K562 (cell line): ENCODE measurements around the gene KRAS. TPM values are rescaled to one million over a fixed set of nuclear protein-coding genes. Genes with fewer than 3 reads are reported as not detected.

Experiments used
- ASH1L ChIP-seq: fragments of 450-650 bp; IDR thresholded peaks from 2 replicates; pipeline ENCODE4 v1.6.1; 2018; ENCODE audit warnings: borderline replicate concordance, mild to moderate bottlenecking, low read depth; ENCODE audit not compliant: partially characterized antibody
- CBFB ChIP-seq: sonication (generic); formaldehyde crosslinking; IDR thresholded peaks from 2 replicates; pipeline ENCODE4 v1.4.0; 2020; ENCODE audit warnings: mild to moderate bottlenecking, missing genetic modification reagents
- COPS2 ChIP-seq: fragments of 450-650 bp; conservative IDR thresholded peaks from 2 replicates; pipeline ENCODE4 v1.6.1; 2016; ENCODE audit warnings: mild to moderate bottlenecking, moderate library complexity
- MCM7 ChIP-seq, 2 experiments: fragments of 450-650 bp; IDR thresholded peaks; 2 replicates each; pipeline ENCODE4 v1.6.1; 2016 to 2018
- MXI1 ChIP-seq: IDR thresholded peaks from 2 replicates; pipeline ENCODE4 v1.6.1; 2011; ENCODE audit warnings: low read depth, mild to moderate bottlenecking, improper control_type of control experiment, low read length
- NFRKB ChIP-seq: fragments of 450-650 bp; IDR thresholded peaks from 2 replicates; pipeline ENCODE4 v1.6.1; 2016; ENCODE audit warnings: low read depth
- SIRT6 ChIP-seq: IDR thresholded peaks from one replicate; pipeline ENCODE4 v1.6.1; 2012; ENCODE audit warnings: low read depth, mild to moderate bottlenecking, control low read depth, inconsistent platforms, low read length, moderate library complexity
- SNRNP70 ChIP-seq: fragments of 200-400 bp; formaldehyde crosslinking; optimal IDR thresholded peaks from 2 replicates; pipeline ENCODE3; 2017; ENCODE audit warnings: low read depth, low read length
- ZBED1 ChIP-seq: IDR thresholded peaks from 2 replicates; pipeline ENCODE4 v1.6.1; 2014
- ZBTB5 ChIP-seq: fragments of 450-650 bp; IDR thresholded peaks from 2 replicates; pipeline ENCODE4 v1.6.1; 2017; ENCODE audit warnings: antibody characterized with exemption
- ZKSCAN3 ChIP-seq: fragments of 250-450 bp; sonication (Bioruptor Pico); IDR thresholded peaks from 2 replicates; pipeline ENCODE4 v1.4.0; 2020
- polyA plus RNA-seq, 8 experiments: library from polyadenylated mRNA; depleted of rRNA in 4 of 8; stranded (reverse) in 5 of 8; unstranded in 3 of 8; fragments of >200 nt; fragmentation: Nextera tagmentation in 2 of 8; fragmentation: Illumina TruSeq in 1 of 8; extraction: Ambion mirVana in 2 of 8; extraction: Trizol in 1 of 8; gene quantifications; 2 replicates each; pipeline versions ENCODE4 v1.2.1 to v1.2.3, GENCODE V29; 2011 to 2014; ENCODE audit warnings: inconsistent platforms in 1 of 8, missing spikeins in 1 of 8
- total RNA-seq, 7 experiments: library from RNA; depleted of rRNA in 6 of 7; stranded (reverse); fragments of >200 nt in 6 of 7; fragmentation: Illumina TruSeq in 2 of 7; extraction: Trizol in 2 of 7; gene quantifications; 2 replicates each; pipeline versions ENCODE4 v1.2.1 to v1.2.3, GENCODE V29; 2011 to 2021; ENCODE audit warnings: low replicate concordance in 1 of 7
- TF ChIP-seq, protein P1 (sequence below), 2 experiments: fragments of 450-650 bp; IDR thresholded peaks; 2 replicates each; pipeline ENCODE4 v1.6.1; 2016; ENCODE audit warnings: mild to moderate bottlenecking in 2 of 2, borderline replicate concordance in 1 of 2, low read depth in 1 of 2, moderate library complexity in 1 of 2
- TF ChIP-seq, protein P2 (sequence below): fragments of 250-450 bp; sonication (Bioruptor Pico); IDR thresholded peaks from 2 replicates; pipeline ENCODE4 v1.8.0; 2021; ENCODE audit warnings: moderate library complexity, mild to moderate bottlenecking, inconsistent platforms
- TF ChIP-seq, protein P3 (sequence below), 2 experiments: IDR thresholded peaks in 1 of 2; conservative IDR thresholded peaks in 1 of 2; 2 replicates each; pipeline ENCODE4 v1.6.1; 2016; ENCODE audit warnings: low read depth in 2 of 2, mild to moderate bottlenecking in 1 of 2, missing compliant biosample characterization in 1 of 2, missing genetic modification characterization in 1 of 2, moderate library complexity in 1 of 2

Gene KRAS
- total and polyA plus RNA-seq, 9 of the 15 experiments (the other 6 are each of a cell fraction or from before 2014, with no cell fraction given) = 7.2 to 21.2 (median 12.7) TPM

- TF ChIP-seq, protein P1, sequence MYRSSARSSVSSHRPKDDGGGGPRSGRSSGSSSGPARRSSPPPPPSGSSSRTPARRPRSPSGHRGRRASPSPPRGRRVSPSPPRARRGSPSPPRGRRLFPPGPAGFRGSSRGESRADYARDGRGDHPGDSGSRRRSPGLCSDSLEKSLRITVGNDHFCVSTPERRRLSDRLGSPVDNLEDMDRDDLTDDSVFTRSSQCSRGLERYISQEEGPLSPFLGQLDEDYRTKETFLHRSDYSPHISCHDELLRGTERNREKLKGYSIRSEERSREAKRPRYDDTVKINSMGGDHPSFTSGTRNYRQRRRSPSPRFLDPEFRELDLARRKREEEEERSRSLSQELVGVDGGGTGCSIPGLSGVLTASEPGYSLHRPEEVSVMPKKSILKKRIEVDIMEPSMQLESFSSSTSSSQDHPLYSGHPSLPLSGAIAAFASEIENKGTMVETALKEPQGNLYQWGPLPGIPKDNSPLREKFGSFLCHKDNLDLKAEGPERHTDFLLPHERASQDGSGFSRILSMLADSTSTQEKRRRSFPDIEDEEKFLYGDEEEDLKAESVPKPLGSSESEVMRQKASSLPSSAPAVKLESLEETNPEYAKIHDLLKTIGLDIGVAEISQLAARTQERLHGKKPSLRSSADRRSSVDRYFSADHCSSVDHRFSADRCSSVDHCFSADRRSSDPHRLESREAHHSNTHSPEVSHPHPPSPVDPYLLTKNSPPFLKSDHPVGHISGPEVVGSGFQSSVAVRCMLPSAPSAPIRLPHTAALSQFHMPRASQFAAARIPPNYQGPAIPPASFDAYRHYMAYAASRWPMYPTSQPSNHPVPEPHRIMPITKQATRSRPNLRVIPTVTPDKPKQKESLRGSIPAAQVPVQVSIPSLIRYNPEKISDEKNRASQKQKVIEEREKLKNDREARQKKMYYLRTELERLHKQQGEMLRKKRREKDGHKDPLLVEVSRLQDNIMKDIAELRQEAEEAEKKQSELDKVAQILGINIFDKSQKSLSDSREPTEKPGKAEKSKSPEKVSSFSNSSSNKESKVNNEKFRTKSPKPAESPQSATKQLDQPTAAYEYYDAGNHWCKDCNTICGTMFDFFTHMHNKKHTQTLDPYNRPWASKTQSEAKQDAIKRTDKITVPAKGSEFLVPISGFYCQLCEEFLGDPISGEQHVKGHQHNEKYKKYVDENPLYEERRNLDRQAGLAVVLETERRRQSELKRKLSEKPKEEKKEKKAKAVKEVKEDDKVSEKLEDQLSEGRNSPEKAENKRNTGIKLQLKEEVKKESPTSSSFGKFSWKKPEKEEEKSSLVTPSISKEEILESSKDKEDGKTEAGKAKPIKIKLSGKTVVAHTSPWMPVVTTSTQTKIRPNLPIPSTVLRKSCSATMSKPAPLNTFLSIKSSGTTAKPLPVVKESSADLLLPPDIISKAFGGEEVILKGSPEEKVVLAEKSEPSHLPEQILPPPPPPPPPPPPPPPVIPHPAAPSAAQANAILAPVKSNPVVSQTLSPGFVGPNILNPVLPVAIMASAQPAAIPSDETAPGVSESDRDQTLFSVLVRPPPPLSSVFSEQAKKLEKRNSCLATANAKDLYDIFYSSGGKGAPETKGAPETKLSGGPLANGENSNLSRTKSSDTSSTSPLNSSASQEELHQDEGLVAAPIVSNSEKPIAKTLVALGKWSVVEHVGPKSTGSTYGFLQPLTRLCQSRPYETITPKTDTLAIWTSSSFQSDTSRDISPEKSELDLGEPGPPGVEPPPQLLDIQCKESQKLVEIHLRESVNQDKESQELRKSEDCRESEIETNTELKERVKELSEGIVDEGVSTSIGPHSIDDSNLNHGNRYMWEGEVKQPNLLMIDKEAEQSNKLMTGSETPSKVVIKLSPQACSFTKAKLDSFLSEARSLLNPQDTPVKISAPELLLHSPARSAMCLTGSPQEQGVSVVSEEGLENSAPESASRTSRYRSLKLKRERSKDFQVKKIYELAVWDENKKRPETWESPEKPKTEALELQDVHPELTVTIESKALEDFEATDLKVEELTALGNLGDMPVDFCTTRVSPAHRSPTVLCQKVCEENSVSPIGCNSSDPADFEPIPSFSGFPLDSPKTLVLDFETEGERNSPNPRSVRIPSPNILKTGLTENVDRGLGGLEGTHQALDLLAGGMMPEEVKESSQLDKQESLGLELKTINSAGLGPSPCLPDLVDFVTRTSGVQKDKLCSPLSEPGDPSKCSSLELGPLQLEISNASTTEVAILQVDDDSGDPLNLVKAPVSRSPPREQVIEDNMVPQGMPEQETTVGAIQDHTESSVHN (IDR thresholded peaks at IDR 0.05; ENCODE audit: borderline replicate concordance in 1 of 2, low read depth in 1 of 2) = 0 out of 4 replicates have a peak, but pooled peaks of 1 of the 2 experiments have one; percentile 49
- TF ChIP-seq ZBTB5 (no peak), SNRNP70 (no peak), SIRT6 (no peak), ZKSCAN3 (CRISPR knock-in tag) (no peak), MXI1 (no peak), NFRKB (0 out of 2 replicates have a peak, but pooled peaks have one; percentile 61), ASH1L (no peak), CBFB (no peak), MCM7 (IDR thresholded peaks at IDR 0.05) (no peak), ZBED1 (no peak), COPS2 (no peak)
- TF ChIP-seq, protein P2, sequence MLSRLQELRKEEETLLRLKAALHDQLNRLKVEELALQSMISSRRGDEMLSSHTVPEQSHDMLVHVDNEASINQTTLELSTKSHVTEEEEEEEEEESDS = no peak
- TF ChIP-seq, protein P3, sequence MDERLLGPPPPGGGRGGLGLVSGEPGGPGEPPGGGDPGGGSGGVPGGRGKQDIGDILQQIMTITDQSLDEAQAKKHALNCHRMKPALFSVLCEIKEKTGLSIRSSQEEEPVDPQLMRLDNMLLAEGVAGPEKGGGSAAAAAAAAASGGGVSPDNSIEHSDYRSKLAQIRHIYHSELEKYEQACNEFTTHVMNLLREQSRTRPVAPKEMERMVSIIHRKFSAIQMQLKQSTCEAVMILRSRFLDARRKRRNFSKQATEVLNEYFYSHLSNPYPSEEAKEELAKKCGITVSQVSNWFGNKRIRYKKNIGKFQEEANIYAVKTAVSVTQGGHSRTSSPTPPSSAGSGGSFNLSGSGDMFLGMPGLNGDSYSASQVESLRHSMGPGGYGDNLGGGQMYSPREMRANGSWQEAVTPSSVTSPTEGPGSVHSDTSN (CRISPR knock-in tag; IDR thresholded peaks at IDR 0.05; ENCODE audit: low read depth) = no peak
- TF ChIP-seq, protein P3 (tag; conservative IDR thresholded peaks at IDR 0.05; ENCODE audit: low read depth) = peak; percentile 47
Measured at GRCh38 chr12:25276199-25276937, 25.6 kb upstream of the KRAS start (continued).
